ENCODE data around the gene VENTX. TPM values are rescaled to one million over a fixed set of nuclear protein-coding genes. Genes with fewer than 3 reads are reported as not detected.
A peak's percentile ranks its signal among the peaks of the same experiment; 100 is the strongest.

Gene VENTX, protein sequence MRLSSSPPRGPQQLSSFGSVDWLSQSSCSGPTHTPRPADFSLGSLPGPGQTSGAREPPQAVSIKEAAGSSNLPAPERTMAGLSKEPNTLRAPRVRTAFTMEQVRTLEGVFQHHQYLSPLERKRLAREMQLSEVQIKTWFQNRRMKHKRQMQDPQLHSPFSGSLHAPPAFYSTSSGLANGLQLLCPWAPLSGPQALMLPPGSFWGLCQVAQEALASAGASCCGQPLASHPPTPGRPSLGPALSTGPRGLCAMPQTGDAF
- 14.2 TPM for total RNA-seq (2013)
- polyA plus RNA-seq = 10 to 100 TPM in 1 of 3 donors, 1 to 10 TPM in 2; 1.4 to 56.0 (median 1.6) TPM
- 11.6 and 12.0 TPM in 2 replicates for polyA minus RNA-seq
- 2.3 to 40.0 (median 26.6) reads per million in 11 experiments for total RNA-seq

DNA sequence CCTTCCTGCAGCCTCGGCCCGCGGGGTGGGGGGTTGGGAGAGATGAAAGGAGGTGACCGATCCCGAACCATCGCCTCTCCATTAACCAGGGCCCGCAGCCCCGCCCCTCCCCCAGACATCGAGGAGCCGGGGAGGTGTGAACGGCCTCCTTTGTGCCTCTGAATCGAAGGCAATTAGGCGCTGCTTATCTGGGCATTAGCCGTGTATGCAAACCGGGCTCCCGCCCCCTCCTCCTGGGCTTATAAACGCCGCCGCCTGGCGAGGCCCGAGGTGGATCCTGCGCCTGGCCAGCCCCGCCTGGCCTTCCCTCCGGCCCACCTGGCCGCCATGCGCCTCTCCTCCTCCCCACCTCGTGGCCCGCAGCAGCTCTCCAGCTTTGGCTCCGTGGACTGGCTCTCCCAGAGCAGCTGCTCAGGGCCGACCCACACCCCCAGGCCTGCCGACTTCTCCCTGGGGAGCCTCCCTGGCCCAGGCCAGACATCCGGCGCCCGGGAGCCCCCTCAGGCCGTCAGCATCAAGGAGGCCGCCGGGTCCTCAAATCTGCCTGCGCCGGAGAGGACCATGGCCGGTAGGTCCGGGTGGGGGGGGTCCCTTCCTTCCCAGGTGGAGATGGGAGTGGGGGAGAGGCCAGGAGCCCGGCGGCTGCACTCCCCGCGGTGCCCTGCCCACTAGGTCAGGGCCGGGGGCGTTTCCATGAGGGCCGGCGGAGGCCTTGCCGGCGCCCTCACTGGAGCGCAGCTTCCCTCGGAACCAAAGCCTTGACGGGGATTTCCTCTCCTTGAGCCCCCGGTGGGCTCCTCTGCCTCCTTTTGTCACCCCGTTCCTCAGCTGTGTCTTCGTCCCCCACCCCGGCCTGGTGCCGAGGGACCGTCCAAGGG is at the start of gene VENTX:
TSS of gene VENTX (plus strand) at position 268 of the 878 bp plus-strand sequence. CDS start at position 328, 60 bp downstream.
- H3K4me3 Mint-ChIP-seq = peak within 1 kb of the TSS; percentile 73 to 82
- peaks cover 3 to 55% of the 10 kb centered on the region in 2 donors for H3K27me3 ChIP-seq (ENCODE audit: control insufficient read depth in 2 of 2, insufficient read depth in 2 of 2, low read length in 2 of 2)
- peak within 1 kb of the TSS; percentile 74 for H3K4me2 ChIP-seq (replicated peaks; ENCODE audit: extremely low read depth, low read length, poor library complexity, severe bottlenecking)
- H2AFZ ChIP-seq (ENCODE audit: insufficient read depth, low read depth, low read length, poor library complexity, severe bottlenecking) = peak within 1 kb of the TSS; percentile 74
- peaks cover 9 to 13% of the 10 kb centered on the region in 2 donors for H3K36me3 Mint-ChIP-seq
- WGBS (ENCODE audit: insufficient coverage) = 51% methylated on average over 41 of the region's 60 CpGs
- H3K79me2 ChIP-seq (ENCODE audit: insufficient read depth, low read length) = no peaks in the 10 kb centered on the region
- peaks cover 33 to 78% (median 57%) of the 10 kb centered on the region in 3 donors for H3K27me3 Mint-ChIP-seq (ENCODE audit: low read depth in 3 of 3)
- H3K9me3 Mint-ChIP-seq = peaks cover 0 to 6% (median 4%) of the 10 kb centered on the region in 7 donors
- H3K27ac ChIP-seq (ENCODE audit: low read depth in 1 of 2, low read length in 2 of 2) = peak within 1 kb of the TSS in 1 of 2 donors; percentile 89
- H4K20me1 ChIP-seq (ENCODE audit: insufficient read depth, low read length) = peaks cover 6% of the 10 kb centered on the region
- no peaks in the 10 kb centered on the region for H3K9me3 ChIP-seq (replicated peaks in 1 of 2; ENCODE audit: control insufficient read depth in 1 of 2, insufficient read depth in 1 of 2, low read length in 2 of 2)
- H3K4me1 Mint-ChIP-seq = peaks cover 32% of the 10 kb centered on the region
- H3K4me3 ChIP-seq (replicated peaks in 1 of 3; ENCODE audit: low read depth in 2 of 3, low read length in 3 of 3) = peak within 1 kb of the TSS; percentile 40 to 76 (median 55)
- no peaks in the 10 kb centered on the region for H3K36me3 ChIP-seq (replicated peaks in 1 of 2; ENCODE audit: control insufficient read depth in 1 of 2, insufficient read depth in 2 of 2, low read length in 2 of 2)
- peak within 1 kb of the TSS in 3 of 7 donors; percentile 57 to 71 (median 61) for H3K27ac Mint-ChIP-seq
- TF ChIP-seq, protein P1, sequence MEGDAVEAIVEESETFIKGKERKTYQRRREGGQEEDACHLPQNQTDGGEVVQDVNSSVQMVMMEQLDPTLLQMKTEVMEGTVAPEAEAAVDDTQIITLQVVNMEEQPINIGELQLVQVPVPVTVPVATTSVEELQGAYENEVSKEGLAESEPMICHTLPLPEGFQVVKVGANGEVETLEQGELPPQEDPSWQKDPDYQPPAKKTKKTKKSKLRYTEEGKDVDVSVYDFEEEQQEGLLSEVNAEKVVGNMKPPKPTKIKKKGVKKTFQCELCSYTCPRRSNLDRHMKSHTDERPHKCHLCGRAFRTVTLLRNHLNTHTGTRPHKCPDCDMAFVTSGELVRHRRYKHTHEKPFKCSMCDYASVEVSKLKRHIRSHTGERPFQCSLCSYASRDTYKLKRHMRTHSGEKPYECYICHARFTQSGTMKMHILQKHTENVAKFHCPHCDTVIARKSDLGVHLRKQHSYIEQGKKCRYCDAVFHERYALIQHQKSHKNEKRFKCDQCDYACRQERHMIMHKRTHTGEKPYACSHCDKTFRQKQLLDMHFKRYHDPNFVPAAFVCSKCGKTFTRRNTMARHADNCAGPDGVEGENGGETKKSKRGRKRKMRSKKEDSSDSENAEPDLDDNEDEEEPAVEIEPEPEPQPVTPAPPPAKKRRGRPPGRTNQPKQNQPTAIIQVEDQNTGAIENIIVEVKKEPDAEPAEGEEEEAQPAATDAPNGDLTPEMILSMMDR (IDR thresholded peaks at IDR 0.05) = no peak
- H3K4me1 ChIP-seq (ENCODE audit: control insufficient read depth in 1 of 2, insufficient read depth in 2 of 2, low read length in 2 of 2) = peaks cover 64 to 71% of the 10 kb centered on the region in 2 donors
- intact Hi-C loops (cut with micrococcal nuclease) = loop anchor here (2.0 to 10.0 kb wide), 3 partner anchors 19 to 93 kb away; no protein-coding TSS in a partner anchor
- peak within 1 kb of the TSS; percentile 87 for H3K9ac ChIP-seq (ENCODE audit: insufficient read depth, low read length, poor library complexity, severe bottlenecking)
- no peak for DNase-seq
